Measurements from ENCODE around the gene NUP62.

NUP62 gene

DNA sequence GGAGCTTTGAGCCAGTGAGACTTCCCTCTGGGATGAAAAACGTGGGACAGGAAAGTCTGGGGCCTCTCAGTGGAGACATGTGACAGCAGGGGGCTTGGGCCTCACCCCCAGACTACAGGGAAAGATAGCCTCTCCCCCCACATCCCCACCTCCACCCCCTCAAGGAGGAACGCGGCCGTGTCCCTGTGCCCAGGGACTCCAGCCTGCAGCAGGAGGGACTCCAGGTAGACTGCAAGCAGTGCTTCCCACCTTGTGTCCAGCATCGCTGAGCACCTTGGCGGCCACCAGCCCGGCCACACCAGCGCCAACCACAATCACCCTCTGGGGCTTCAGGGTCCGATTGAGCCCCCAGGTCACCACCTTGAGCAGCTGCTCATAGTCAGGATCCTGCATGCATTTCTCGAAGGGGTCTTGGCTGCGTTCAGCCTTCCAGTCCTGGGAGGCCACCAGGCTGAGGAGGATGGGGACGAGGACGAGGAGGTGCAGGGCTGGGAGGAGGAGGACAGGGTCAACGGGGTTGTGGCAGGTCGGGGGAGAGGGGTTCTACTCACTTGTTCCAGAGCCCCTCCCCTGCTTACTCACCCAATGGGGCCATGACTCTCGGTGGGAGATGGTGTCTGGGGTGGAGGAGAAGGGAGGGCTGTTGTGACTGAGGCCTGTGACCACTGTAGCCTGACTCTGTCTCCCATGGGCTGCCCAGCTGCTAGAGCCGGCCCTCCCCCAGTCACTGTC, 33.6 kb downstream of the NUP62 start:
- no peak for DNase-seq

GRCh38 chr19:49894879-49895565, 34.3 kb downstream of the NUP62 start:
- no peak for DNase-seq

- DNase-seq: no peak
Observed at GRCh38 chr19:49894011-49894664, 35.2 kb downstream of the NUP62 start.

DNA sequence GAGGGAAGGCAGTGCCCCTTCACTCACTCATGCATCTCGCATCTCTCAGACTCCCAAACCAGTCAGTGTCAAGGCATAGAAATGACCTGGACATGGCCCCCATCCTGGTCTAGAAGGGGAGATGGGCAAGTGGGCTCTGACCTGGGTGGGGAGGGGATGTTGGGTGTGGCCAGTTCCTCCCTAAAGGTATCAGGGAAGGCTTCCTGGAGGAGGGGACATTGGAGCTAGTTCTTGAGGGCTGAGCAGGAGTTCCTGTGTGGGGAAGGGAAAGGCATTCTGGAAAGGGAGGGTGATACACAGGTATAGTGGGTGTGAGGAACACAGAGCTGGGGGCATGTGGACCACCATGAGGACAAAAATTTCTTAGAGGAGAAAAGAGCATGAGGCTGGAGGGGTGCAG, 36.6 kb downstream of the NUP62 start:
- DNase-seq: no peak

DNA sequence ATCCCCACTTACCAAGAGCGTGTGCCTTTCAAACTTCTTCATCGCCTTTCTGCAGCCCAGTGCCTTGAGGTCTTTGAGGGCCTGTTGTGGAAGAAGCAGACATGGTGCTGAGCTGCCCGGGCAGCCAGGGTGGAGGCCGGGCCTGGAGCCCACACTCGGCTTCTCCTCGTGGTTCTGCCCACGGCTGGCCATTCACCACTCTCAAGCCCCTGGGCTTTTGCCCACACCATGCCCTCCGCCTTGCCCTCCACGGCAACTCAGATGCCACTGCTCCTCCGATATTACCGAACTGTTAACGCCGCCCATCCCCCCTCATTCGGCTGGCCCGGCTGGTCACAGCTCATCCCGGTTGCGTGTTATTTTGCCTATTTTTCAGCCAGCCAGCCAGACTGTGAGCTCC, 37.9 kb downstream of the NUP62 start:
- no peak for DNase-seq

DNA sequence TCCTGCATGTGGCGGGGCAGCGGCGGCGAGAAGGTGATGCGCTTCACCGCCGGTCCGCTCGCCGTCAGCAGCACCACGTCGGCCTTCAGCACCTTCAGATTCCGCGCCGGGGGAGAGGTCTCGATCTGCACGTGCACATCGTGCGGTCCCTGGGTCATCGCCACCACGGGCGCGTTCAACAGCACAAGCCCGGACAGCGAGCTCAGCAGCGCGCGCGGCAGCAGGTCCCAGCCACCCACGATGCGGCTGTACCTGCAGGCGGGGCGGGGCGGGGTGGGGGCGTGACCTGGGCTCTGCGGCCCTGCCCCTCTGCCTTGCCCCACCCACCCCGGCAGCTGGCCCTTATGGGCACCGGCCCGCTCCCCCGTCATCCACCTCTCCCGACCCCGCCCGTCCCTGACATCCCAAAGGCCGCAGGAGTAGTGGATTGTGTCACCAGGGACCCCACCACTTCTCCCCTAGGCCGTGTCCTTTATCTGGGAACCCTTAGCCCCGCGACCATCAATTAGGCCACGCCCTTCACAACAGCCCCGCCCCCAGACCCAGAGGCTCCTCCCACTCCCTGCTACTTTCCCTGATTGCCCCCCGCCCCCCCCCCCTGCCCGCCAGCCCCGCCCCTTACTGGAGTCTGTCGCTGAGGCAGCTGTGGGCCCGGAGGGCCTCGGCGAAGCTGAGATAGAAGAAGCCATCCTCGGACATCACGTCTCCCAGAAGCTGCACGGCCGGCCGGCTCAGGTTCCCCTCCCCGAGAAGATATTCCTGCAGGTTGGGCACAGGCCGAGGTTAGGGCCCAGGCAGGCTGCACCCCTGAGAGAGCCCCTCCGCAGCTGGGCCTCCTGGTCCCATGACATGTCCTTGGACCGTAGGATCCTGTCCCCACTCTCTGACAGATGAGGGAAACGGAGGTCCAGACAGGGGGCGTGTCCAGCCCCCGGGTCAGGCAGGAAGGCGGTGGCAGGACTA, 38.7 kb downstream of the NUP62 start:
- DNase-seq: no peak

- no peak for DNase-seq
Observed at GRCh38 chr19:49889687-49890348, 39.5 kb downstream of the NUP62 start.

DNA sequence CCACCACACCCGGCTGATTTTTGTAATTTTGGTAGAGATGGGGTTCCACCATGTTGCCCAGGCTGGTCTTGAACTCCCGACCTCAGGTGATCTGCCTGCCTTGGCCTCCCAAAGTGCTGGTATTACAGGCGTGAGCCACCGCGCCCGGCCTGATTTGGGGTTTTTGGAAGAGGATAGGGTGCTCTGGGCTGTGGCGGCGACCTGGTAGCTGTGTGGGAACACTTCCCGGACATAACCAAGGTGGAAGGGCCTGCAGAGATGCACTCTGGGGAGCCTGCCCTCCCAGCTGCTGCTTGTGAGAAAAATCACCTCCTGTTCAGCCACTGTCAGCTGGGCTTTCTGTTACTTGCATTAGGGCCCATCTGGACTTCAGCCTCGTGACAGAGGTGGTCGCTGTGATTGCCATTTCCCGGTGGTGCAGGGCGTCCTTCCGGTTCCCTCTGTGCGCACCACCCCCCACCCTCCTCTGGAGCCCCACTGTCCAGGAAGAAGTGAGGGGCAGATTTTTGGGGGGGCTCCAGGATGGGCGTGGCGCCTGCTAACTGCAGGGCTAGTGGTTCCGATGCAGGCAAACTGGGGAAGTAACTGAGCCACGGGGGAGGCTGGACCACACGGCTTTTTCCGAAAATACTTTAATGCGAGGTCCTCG, 40.1 kb downstream of the NUP62 start:
- no peak for DNase-seq

- no peak for DNase-seq
Observed at GRCh38 chr19:49888510-49888824, 40.8 kb downstream of the NUP62 start.

DNA sequence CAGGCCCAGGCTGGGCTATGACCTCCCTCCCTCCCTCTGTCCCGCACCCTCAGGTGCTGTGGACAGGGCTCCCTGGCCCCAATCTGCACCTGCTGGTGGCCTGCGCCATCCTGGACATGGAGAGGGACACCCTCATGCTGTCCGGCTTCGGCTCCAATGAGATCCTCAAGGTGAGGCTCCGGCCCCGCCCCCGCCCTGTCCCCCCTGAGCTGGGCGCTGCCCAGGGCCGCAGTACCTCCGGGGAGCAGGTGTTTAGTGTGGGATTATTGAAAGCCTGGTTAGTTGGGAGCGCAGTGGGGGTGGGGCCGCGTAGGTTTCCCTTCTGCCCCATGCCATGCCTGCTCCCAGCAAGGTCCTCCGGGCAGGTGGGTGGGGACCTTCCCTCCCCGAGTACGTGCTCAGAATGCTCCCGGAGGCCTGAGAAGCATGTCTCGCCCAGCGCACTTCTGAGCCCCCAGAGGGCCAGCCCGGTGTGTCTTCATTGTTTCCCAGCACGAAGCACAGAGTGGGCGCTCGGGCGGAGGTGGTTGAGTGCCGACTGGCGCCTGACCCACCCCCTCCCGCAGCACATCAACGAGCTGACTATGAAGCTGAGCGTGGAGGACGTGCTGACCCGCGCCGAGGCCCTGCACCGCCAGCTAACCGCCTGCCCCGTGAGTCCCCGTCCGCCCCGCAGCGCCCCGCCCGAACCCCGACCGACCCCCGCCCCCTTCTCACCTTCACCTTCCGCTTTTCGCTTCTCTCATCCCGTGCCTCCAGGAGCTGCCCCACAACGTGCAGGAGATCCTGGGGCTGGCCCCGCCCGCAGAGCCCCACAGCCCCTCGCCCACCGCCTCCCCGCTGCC, 41.4 kb downstream of the NUP62 start:
- DNase-seq: no peak

GRCh38 chr19:49887037-49887664, 42.2 kb downstream of the NUP62 start:
- DNase-seq: no peak

GRCh38 chr19:49884760-49885159, 44.5 kb downstream of the NUP62 start:
- no peak for DNase-seq

GRCh38 chr19:49884109-49884508, 45.2 kb downstream of the NUP62 start:
- no peak for DNase-seq

DNA sequence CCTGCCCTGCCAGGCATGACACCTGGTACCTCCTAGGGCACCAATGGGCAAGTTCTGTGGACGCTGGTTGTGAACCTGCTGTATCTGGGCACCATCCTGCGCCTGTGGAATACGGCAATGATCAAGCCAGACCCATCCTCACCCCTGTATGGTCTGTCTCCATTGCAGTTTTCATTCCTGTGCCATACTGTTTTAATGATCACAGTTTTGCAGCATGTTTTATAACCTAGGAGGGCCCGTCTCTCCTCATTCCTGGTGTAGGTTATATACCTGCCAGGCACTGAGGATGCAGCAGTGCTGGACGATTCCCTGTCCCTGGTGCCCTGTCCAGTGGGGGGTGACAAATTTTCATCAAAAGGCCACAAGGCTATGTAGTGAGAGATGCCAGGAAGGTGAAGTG, 46.2 kb downstream of the NUP62 start:
- DNase-seq: no peak

- no peak for DNase-seq
Observed at GRCh38 chr19:49882643-49883042, 46.7 kb downstream of the NUP62 start.

GRCh38 chr19:49881672-49882394, 47.5 kb downstream of the NUP62 start:
- no peak for DNase-seq

GRCh38 chr19:49881186-49881585, 48.1 kb downstream of the NUP62 start:
- DNase-seq: no peak

GRCh38 chr19:49880162-49880869, 49.0 kb downstream of the NUP62 start:
- DNase-seq: no peak

Data from SIG-M5 (cell line).